Nephron (organoid): ENCODE results near the gene EPM2A.

Experiments
- H3K27ac Mint-ChIP-seq, 3 experiments: 2 replicates each; pipeline ENCODE4 v1.8.0; 2020; ENCODE audit warnings: mixed read lengths in 3 of 3, mild to moderate bottlenecking in 2 of 3, moderate library complexity in 1 of 3
- H3K27me3 Mint-ChIP-seq: 2 replicates; pipeline ENCODE4 v1.8.0; 2021; ENCODE audit warnings: low read depth, mild to moderate bottlenecking, moderate library complexity, mixed read lengths
- H3K36me3 Mint-ChIP-seq: 2 replicates; pipeline ENCODE4 v1.8.0; 2020; ENCODE audit warnings: low read depth, mixed read lengths
- H3K4me1 Mint-ChIP-seq: 2 replicates; pipeline ENCODE4 v1.8.0; 2020; ENCODE audit warnings: mixed read lengths
- H3K4me3 Mint-ChIP-seq, 3 experiments: 2 replicates each; pipeline ENCODE4 v1.8.0; 2020; ENCODE audit warnings: mild to moderate bottlenecking in 3 of 3, mixed read lengths in 3 of 3, moderate library complexity in 2 of 3
- H3K9me3 Mint-ChIP-seq: 2 replicates; pipeline ENCODE4 v1.8.0; 2020; ENCODE audit warnings: mixed read lengths
- CTCF ChIP-seq, 3 experiments: fragments of 200-600 bp; sonication (generic); IDR thresholded peaks; one replicate each; pipeline ENCODE4 v1.5.0; 2021; ENCODE audit warnings: antibody characterized with exemption in 3 of 3; ENCODE audit not compliant: unreplicated experiment in 3 of 3

The EPM2A gene

GRCh38 chr6:145734486-145735355, 599 bp downstream of the EPM2A start:
- Mint-ChIP-seq H3K27ac (peak overlapping the region; percentile 98 to 99 (median 99)), H3K4me1 (peaks cover 17% of the 10 kb centered on the region), H3K9me3 (peaks cover 8% of the 10 kb centered on the region)

GRCh38 chr6:145733810-145734209, 1.5 kb downstream of the EPM2A start:
- Mint-ChIP-seq H3K36me3 (peaks cover 14% of the 10 kb centered on the region), H3K27ac (peak overlapping the region; percentile 28 to 99 (median 98)), H3K9me3 (peaks cover 8% of the 10 kb centered on the region), H3K27me3 (no peaks in the 10 kb centered on the region), H3K4me1 (peaks cover 17% of the 10 kb centered on the region), H3K4me3 (peak overlapping the region; percentile 95 to 99 (median 98))
- no peak for TF ChIP-seq CTCF (IDR thresholded peaks at IDR 0.05; ENCODE audit: unreplicated experiment in 3 of 3)

More at GRCh38 chr6:145734486-145735355, 599 bp downstream of the EPM2A start:
- Mint-ChIP-seq H3K4me3 (peak overlapping the region; percentile 95 to 99 (median 98)), H3K27me3 (no peaks in the 10 kb centered on the region), H3K36me3 (peaks cover 10% of the 10 kb centered on the region)
- no peak for TF ChIP-seq CTCF (IDR thresholded peaks at IDR 0.05; ENCODE audit: unreplicated experiment in 3 of 3)

- no peak overlapping the region for H3K27ac Mint-ChIP-seq
- TF ChIP-seq CTCF (IDR thresholded peaks at IDR 0.05; ENCODE audit: unreplicated experiment in 3 of 3) = no peak
- peaks cover 17% of the 10 kb centered on the region for H3K4me1 Mint-ChIP-seq
- H3K27me3 Mint-ChIP-seq = no peaks in the 10 kb centered on the region
- peak overlapping the region; percentile 26 to 71 (median 54) for H3K4me3 Mint-ChIP-seq
- peaks cover 18% of the 10 kb centered on the region for H3K36me3 Mint-ChIP-seq
- peaks cover 12% of the 10 kb centered on the region for H3K9me3 Mint-ChIP-seq
These were observed 2.1 kb downstream of the EPM2A start for GRCh38 chr6:145733207-145733606.

GRCh38 chr6:145731447-145731846, 3.9 kb downstream of the EPM2A start:
- no peaks in the 10 kb centered on the region for H3K27me3 Mint-ChIP-seq
- peaks cover 7% of the 10 kb centered on the region for H3K4me1 Mint-ChIP-seq
- H3K27ac Mint-ChIP-seq = no peak overlapping the region
- H3K36me3 Mint-ChIP-seq = peaks cover 25% of the 10 kb centered on the region
- peaks cover 18% of the 10 kb centered on the region for H3K9me3 Mint-ChIP-seq
- no peak overlapping the region for H3K4me3 Mint-ChIP-seq
- TF ChIP-seq CTCF (IDR thresholded peaks at IDR 0.05; ENCODE audit: unreplicated experiment in 3 of 3) = no peak

- Mint-ChIP-seq H3K27ac (no peak overlapping the region), H3K4me3 (no peak overlapping the region), H3K36me3 (peaks cover 26% of the 10 kb centered on the region), H3K9me3 (peaks cover 19% of the 10 kb centered on the region), H3K27me3 (no peaks in the 10 kb centered on the region), H3K4me1 (no peaks in the 10 kb centered on the region)
- TF ChIP-seq CTCF (IDR thresholded peaks at IDR 0.05; ENCODE audit: unreplicated experiment in 3 of 3) = no peak
These were observed 5.4 kb downstream of the EPM2A start for GRCh38 chr6:145729887-145730286.
